ENCODE measurements around the gene TIFAB. TPM values are rescaled to one million over a fixed set of nuclear protein-coding genes. Genes with fewer than 3 reads are reported as not detected.
"Not testable (repeated sequence)": the region's sequence is repeated elsewhere in the genome, so short reads cannot be mapped to it uniquely, and the experiment has no call there.

Gene TIFAB
- total RNA-seq: 0.23 TPM

DNA sequence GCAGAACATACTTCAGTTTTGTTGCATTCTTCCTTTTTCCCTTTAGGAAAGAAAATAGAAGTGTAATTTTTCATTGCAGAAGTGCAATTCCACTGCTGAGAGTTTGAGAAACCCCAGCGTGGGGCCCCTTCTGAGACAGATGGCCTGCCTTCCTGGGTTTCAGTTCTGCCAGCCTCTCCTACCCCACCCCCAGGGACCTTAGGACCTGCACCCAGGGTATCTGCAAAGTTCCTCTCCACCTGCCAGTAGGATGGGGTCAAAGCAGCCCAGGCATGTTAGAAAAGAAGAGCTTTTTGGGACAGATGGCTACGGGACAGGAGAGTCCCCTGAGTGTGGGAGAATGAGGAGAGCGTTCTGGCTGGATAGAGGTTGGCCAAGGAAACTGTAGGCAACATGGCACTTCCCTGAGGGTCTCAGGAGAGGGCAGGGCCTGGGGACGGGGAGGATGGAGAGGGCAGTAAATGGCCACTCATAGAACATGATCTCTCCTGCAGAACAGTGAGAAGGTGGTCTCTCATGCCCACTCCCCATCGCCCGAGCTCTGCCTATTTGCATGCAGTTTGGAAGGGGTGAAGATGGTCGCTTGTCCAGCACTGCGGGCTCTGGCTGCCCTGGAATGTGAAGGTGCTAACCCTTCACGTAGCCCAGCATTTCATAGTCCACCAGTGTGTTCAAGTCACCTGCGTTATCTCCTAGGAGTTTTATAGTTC, at the start of gene TIFAB:
TIFAB (minus strand) TSS at position 31 of the 710 bp plus-strand sequence. CDS start 2,412 bp downstream, outside the sequence.
- DNase-seq (ENCODE audit: low spot score): no peak

GRCh38 chr5:135498637-135498995, 46.5 kb upstream of the TIFAB start:
- no peak for DNase-seq (ENCODE audit: low spot score)

DNA sequence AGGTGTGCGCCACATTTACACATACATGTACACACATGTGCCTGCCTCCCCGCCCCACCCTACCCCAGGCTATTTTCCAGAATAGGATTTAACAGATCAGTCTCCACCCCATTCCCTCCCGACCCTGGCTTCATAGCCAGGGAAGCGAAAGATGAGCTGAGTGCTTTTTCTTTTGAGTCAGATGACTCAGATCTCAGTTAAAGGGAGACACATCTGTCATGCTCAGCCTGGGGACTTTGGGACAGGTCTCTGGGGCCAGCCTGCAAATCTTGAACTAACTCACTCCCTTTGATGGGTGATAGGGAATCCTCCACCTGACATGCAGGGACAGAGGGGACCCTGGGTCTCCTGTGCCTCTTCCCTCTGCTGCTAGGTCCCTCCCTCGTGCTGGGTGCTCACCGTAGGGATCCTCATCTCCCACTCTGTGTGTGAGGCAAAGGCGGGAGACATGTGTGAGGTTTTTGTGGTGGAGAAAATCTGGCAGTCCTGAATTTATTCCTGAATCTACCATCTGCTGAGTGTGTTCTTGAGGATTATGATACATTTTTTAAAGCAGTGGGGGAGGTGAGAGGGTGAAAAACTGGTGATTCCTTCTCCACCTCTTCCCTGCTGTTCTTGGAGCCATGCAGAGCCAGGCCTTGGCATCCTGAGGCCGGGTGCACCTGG, 46.0 kb upstream of the TIFAB start:
- DNase-seq (ENCODE audit: low spot score): no peak

DNA sequence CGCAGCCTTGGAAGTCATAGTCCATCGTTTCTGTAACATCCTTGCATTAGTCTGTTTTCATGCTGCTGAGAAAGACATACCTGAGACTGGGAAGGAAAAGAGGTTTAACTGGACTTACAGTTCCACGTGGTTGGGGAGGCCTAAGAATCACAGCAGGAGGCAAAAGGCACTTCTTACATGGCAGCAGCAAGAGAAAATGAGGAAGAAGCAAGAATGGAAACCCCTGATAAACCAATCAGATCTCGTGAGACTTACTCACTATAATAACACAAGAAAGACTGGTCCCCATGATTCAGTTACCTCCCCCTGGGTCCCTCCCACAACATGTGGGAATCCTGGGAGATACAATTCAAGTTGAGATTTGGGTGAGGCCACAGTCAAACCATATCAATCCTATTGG, 43.4 kb upstream of the TIFAB start:
- DNase-seq (ENCODE audit: low spot score): not testable (repeated sequence)

- no peak for DNase-seq (ENCODE audit: low spot score)
These were observed 42.0 kb upstream of the TIFAB start for GRCh38 chr5:135494196-135494595.

- no peak for DNase-seq (ENCODE audit: low spot score)
These were observed 41.4 kb upstream of the TIFAB start for GRCh38 chr5:135493406-135494180.

- no peak for DNase-seq (ENCODE audit: low spot score)
These were observed 40.1 kb upstream of the TIFAB start for GRCh38 chr5:135492319-135492626.

DNA sequence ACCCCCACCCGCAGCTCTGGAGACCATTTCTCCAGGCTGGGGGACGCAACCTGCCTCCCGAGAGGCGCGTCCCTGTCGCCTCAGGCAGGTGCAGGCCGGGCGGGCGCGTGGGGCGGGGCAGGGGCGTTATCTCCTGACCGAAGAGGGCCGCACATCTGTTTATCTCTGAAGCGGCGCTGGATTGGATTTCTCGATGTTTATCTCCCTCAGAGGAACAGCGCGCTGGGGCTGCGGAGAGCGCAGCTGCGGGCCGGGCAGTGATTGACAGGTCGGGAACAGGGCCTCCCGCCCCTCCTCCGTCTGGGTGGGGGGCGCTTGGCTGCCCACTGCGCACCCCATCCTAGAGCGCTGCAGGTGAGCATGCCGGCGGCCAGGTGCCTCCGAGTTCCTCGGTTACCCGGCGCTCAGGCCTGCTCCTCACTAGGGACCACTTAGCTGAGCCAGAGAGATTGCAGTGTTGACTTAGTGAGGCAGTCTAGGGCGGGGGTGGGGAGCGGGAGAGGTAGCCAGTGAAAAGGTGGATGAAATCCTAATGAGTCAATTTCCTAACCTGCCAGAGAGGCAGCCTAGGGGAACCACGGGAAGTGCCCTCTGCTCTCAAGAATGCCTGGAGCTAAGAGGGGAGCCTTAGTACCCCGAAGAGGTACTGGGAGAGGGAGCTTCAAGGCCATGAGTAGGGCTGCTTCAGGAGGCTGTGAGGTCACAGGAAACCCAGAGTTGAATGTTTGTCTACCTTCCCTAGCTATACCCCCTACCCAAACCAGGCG, 39.6 kb upstream of the TIFAB start:
- no peak for DNase-seq (ENCODE audit: low spot score)

DNA sequence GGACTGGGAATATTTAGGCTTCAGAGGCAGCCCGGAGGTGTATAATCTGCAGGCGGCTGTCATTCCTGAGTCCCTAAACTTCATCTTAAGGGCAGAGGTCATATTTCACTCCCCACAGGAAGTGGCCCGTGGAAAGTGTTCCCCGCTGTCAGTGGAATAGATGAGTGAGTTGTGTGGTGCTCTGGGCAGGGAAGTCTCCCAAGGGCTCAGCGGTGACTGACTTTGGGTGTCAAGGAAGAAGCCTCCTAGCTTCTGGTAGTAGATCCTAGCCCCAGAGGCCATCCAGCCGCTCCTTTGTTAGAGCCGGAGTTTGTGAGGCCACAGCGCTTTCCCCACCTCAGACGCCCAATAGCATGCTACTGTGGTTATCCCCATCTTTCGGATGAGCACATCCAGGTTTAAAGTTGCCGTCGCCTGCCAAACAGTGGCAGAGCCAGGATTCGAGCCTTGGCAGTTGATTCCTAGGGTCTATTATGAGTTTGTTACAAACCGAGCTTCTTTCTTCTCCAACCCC, 38.9 kb upstream of the TIFAB start:
- no peak for DNase-seq (ENCODE audit: low spot score)

- DNase-seq (ENCODE audit: low spot score): no peak
These were observed 38.3 kb upstream of the TIFAB start for GRCh38 chr5:135490245-135491037.

GRCh38 chr5:135489466-135490244, 37.5 kb upstream of the TIFAB start:
- DNase-seq (ENCODE audit: low spot score): no peak

- no peak for DNase-seq (ENCODE audit: low spot score)
These were observed 36.7 kb upstream of the TIFAB start for GRCh38 chr5:135488727-135489465.

DNA sequence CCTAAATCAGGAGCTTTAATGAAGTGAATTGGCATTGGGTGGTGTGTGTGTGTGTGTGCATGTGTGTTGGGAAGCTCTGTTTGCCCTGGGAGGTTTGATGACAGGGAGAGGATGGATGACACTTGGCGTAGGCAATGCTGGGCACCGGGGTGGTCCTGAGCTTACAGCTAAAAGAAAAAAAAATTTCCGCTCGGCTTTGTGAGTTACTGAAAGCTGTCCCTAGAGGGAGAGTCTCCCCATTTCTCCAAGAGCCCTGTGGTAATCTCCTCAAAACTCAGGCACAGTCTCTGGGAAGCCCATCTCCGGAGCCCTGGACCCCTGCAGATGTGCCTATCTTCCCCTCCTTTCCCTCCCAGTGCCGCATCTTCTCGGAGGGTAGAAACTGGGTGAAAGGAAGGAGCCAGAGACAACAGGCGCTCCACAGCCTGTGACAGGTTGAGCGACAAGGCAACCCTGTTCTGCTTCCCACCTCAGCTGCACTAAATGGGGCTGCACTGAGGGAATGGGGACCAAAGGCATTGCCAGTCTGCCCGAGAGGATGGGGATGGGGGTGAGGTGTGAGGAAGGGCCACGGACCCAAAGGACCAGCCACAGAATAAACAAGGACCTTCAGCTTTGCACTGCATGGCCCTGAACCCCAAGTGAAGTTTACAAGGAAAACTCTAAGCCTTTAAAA, 35.8 kb upstream of the TIFAB start:
- DNase-seq (ENCODE audit: low spot score): no peak

DNA sequence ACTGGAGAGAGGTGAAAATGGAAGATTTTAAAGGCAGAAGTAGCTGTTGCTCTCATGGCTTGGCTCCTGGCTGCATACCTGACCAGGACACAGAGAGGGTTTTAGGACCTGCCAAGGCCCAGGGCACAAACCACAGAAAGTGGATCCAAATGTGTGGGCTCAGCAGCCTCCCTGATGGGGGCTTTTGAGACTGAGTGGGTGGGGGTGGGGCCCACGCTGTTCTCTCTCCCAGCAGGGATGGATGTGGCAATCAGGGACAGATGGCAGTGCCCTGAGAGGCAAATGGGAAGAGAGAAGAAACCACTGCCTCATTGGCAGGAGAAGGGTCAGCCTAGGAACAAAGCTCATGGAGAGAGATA, 34.9 kb upstream of the TIFAB start:
- no peak for DNase-seq (ENCODE audit: low spot score)

DNA sequence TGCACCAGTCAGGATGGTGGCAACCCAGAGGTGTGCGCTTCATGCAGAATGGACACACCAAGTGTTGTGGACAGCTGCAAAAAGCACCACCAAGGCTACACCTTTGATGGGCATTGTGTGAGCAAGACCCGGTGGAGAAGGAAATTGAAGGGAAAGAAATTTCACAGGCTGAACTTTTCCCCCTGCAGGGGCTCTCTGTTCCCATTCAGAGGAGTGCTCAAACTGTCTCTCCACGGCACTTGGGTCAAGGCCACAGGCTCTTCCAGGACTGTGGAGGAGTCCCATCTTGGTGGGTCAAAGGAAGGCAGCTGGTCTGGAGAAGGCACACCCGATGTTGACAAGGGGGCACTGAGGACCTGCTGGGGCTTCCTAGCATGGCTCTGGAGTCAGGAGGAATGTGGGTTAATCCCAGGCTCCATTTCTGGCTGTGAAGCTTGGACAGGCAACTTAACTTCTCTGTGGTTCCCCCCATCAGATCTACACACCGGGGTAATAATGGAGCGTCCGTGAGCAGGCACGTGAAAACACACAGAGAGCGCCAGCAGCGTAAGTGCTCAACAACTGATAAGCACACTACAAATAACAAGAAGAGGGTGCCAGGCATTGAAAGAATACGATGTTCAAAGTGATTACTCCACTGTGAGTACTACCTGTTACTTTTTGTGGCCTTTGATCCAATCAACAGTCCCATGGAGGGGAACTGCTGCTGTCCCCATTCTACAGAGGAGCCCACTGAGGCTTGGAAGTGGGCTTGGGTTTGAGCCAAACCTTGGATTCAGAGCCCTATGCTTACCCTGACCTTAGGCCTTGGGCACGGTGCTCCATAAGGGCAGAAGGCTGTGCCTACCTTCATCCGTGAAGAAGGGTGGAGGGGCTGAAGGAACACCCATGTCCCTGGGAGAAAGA, 34.2 kb upstream of the TIFAB start:
- DNase-seq (ENCODE audit: low spot score): no peak

- DNase-seq (ENCODE audit: low spot score): no peak
These were observed 32.5 kb upstream of the TIFAB start for GRCh38 chr5:135484674-135485086.

DNA sequence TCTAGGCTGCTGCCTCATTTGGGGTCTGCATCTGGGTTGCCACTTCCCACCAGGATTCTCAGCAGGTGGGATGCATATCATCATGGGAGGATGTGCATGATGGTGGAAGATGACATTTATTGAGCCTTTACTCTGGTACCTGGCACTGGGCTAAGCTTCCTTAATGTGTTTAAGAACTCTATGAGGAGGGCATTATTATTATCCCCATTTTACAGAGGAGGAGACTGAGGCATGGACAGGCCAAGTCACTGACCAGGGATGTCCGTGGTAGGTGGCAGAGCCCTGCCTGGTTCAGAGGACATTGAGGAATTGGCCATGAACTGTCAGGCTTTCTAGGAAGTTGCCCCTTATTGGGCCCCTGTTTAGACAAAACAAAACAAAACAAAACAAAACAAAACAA, 31.1 kb upstream of the TIFAB start:
- DNase-seq (ENCODE audit: low spot score): no peak

DNA sequence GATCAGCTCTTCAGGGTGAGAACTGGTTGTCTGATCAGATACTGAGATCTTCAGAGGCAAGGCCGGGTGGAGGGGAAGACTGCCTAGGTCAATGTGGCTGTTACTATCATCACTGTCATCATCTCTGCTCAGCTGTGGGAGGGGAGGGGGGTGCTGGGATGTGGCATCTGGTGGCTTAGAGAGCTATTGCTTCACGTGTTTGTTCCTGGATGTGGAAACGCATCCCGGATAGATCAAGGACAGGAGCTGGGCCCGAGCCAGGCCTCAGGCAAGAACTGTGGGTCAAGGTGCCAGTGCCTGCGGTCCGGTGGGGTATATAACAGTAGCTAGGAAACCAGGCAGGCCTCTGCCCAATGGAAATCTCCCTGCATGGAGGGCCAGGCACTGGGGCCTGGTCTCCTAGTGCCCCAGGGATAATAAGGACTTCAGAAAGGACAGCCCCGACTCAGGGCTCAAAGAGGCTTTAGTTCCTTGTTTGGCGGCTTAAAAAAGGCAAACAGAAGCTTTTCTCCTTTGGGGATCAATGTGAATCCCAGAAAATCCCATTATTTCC, 30.3 kb upstream of the TIFAB start:
- DNase-seq (ENCODE audit: low spot score): no peak
